ENCODE measurements around the gene MIOX.

The MIOX gene

GRCh38 chr22:50498322-50498890 lies 11.7 kb downstream of the MIOX start:
- DNase-seq: peak; percentile 52

- DNase-seq: no peak
These were observed 13.8 kb downstream of the MIOX start for GRCh38 chr22:50500452-50500851.

- DNase-seq: no peak
These were observed 15.4 kb downstream of the MIOX start for GRCh38 chr22:50502096-50502495.

- DNase-seq: no peak
These were observed 16.2 kb downstream of the MIOX start for GRCh38 chr22:50502628-50503474.

DNA sequence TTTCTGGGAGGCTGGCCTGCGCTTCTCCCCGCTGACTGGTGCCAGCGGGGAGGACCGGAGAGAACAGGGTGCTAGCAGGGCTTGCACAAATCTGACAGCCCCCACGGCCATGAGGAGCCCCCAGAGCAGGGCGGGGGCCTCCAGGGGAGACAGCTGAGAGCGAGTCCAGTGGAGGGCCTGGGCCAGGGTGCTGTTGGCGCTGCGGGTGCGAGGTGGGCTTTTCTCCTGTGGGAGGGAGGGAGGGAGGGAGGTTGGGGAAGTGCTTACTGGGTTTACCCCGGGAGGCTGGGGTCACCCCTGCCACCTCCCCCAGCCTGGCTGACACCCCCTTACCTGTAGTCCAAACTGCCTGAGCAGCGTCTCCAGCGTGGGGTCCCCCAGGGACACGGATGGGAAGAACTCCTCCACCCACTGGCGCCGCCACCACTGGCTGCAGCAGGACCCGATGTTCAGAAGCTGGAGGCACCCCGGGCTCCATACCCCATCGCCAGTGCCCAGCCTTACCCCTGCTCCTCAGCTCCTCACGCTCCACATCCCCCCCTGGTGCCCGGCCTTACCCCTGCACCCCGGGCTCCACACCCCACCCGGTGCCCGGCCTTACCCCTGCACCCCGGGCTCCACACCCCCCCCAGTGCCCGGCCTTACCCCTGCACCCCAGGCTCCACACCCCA lies 17.0 kb downstream of the MIOX start:
- no peak for DNase-seq

DNA sequence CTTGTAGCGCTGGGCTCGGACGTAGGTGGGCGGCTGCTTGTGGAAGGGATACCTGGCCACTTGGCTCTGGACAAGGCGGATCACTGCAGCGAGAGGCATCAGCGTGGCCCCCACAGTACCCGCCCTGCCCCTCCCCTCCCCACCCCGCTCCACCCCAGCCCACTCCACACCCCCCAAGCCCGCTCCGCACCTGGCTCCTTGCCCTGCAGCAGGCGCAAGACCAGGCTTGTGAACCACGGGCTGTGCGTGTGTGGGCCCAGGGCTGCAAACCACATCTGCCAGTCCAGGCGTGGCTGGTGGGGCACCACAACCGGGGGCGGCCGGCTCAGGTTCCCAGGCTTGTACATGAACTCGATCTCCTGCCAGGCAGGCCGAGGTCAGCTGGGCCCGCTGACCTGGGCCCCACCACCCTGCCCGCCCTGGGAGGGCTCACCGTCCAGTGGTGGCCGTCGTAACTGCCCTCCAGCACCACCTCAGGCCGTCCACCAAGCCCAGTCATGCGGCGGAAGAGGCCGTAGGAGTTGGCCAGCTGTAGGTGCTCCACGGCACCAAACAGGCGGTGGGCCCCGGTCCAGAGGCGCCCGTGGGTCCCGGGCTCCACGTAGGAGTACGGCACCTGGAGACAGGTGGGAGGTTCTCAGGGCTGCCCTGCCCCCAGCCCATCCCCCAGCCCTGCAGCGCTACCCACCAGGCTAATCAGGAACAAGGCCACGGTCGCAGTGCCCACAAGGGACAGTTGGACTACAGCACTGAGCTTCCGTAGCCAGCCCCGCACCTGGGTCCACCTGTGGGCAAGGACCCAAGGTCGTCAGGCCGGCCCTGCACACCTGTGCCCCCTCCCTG lies 17.9 kb downstream of the MIOX start:
- no peak for DNase-seq

- DNase-seq: no peak
These were observed 18.7 kb downstream of the MIOX start for GRCh38 chr22:50505276-50505775.

GRCh38 chr22:50505776-50506610 lies 19.3 kb downstream of the MIOX start:
- no peak for DNase-seq

- no peak for DNase-seq
These were observed 20.2 kb downstream of the MIOX start for GRCh38 chr22:50506611-50507420.

GRCh38 chr22:50507421-50507990 lies 20.8 kb downstream of the MIOX start, which contains the start of gene LMF2:
TSS of gene LMF2 (minus strand) at chr22:50507702. CDS start at chr22:50507675, 27 bp downstream.
- peak; percentile 98 for DNase-seq

- DNase-seq: peak; percentile 70
These were observed 21.6 kb downstream of the MIOX start, which contains the start of gene NCAPH2 for GRCh38 chr22:50507991-50508884. TSS of gene NCAPH2 (plus strand) at chr22:50508224. CDS start at chr22:50508338, 114 bp downstream.

- DNase-seq: no peak
These were observed 22.2 kb downstream of the MIOX start for GRCh38 chr22:50508897-50509296.

GRCh38 chr22:50513175-50513574 lies 26.5 kb downstream of the MIOX start:
- DNase-seq: no peak

GRCh38 chr22:50516068-50516467 lies 29.4 kb downstream of the MIOX start:
- DNase-seq: no peak

- DNase-seq: no peak
These were observed 30.2 kb downstream of the MIOX start for GRCh38 chr22:50516891-50517290.

DNA sequence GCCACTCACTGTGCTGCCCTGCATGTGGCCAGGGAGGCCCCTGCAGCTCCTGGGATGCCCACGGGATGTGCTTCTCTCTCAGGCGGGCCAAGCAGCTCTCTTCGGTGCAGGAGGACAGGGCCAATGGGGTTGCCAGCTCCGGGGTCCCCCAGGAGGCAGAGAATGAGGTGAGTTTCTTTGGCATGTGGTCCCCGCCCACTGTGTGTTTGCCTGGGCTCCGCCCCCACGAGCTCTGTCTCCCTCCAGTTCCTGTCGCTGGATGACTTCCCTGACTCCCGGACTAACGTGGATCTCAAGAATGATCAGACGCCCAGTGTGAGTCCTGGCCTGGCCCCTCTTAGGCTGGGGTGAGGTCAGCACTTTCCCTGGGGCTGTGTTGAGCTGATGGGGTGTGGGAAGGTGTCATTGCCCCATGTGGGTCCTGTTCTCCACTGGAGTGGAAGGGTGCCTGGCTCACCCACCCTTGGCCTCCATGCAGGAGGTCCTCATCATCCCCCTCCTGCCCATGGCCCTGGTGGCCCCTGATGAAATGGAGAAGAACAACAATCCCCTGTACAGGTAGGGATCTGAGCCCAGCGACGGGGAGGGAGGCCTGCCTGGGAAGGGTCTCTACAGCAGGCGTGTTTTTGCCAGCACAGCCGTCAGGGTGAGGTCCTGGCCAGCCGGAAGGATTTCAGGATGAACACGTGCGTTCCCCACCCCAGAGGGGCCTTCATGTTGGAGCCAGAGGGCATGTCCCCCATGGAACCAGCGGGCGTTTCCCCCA lies 31.0 kb downstream of the MIOX start:
- no peak for DNase-seq

DNA sequence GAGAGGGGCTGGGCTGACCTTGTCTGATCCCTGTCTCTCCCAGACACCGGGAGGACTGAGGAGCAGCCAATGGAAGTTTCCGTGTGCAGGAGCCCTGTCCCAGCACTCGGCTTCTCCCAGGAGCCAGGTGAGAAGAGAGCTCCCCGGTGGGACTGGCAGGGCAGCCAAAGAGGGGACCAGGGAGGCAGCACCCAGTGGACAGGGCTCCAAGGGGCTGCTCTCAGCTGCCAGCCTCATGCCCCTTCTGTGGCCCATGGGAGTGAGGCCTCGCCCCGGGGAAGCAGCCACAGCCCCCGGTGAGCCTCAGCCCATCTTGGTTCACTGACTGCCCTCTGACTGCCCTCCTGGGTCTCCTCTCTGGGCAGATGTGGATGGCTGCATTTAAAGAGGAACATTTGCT lies 31.9 kb downstream of the MIOX start:
- DNase-seq: no peak

- DNase-seq: no peak
These were observed 32.5 kb downstream of the MIOX start for GRCh38 chr22:50519151-50519550.
